Mesenchymal stem cell (in vitro differentiated cells and primary cell): ENCODE data around the gene RUNX1.

Experiments
- DNase-seq: peaks from one replicate; pipeline ENCODE4 v3.0.0-alpha.2; 2013
- H2AFZ ChIP-seq: one replicate; pipeline ENCODE4 v1.6.1; 2013; ENCODE audit warnings: low read depth, mild to moderate bottlenecking, control low read depth, inconsistent platforms, low read length, moderate library complexity
- H2AK5ac ChIP-seq: 2 replicates; pipeline ENCODE4 v1.6.1; 2013; ENCODE audit warnings: low read length, moderate library complexity, mild to moderate bottlenecking, inconsistent platforms; ENCODE audit not compliant: severe bottlenecking
- H2BK120ac ChIP-seq: one replicate; pipeline ENCODE4 v1.6.1; 2013; ENCODE audit warnings: low read depth, mild to moderate bottlenecking, inconsistent platforms, low read length, moderate library complexity
- H2BK12ac ChIP-seq, 2 experiments: one replicate each; pipeline ENCODE4 v1.6.1; 2013; ENCODE audit warnings: inconsistent platforms in 2 of 2, low read length in 2 of 2, mild to moderate bottlenecking in 2 of 2, moderate library complexity in 2 of 2, control low read depth in 1 of 2
- H2BK15ac ChIP-seq: one replicate; pipeline ENCODE4 v1.6.1; 2013; ENCODE audit warnings: mild to moderate bottlenecking, low read depth, inconsistent platforms; ENCODE audit not compliant: poor library complexity, severe bottlenecking
- H2BK5ac ChIP-seq: 2 replicates; pipeline ENCODE4 v1.6.1; 2013; ENCODE audit warnings: low read depth, mild to moderate bottlenecking, low read length, control low read depth, inconsistent platforms; ENCODE audit not compliant: poor library complexity, severe bottlenecking
- H3K14ac ChIP-seq, 2 experiments: one replicate each; pipeline ENCODE4 v1.6.1; 2013; ENCODE audit warnings: inconsistent platforms in 2 of 2, low read length in 2 of 2, control low read depth in 1 of 2, mild to moderate bottlenecking in 1 of 2, moderate library complexity in 1 of 2
- H3K18ac ChIP-seq, 2 experiments: one replicate each; pipeline ENCODE4 v1.6.1; 2013; ENCODE audit warnings: inconsistent platforms in 2 of 2, low read length in 2 of 2, control low read depth in 1 of 2, low read depth in 1 of 2, mild to moderate bottlenecking in 1 of 2
- H3K23ac ChIP-seq, 2 experiments: one replicate each; pipeline ENCODE4 v1.6.1; 2013; ENCODE audit warnings: inconsistent platforms in 2 of 2, low read length in 2 of 2, mild to moderate bottlenecking in 2 of 2, moderate library complexity in 2 of 2, control low read depth in 1 of 2
- H3K27ac ChIP-seq: 2 replicates; pipeline ENCODE4 v1.5.1; 2013; ENCODE audit warnings: mild to moderate bottlenecking, moderate library complexity, low read length, control low read depth, inconsistent platforms; ENCODE audit not compliant: poor library complexity, severe bottlenecking
- H3K27me3 ChIP-seq, 2 experiments: 2 replicates each; pipeline versions ENCODE4 v1.6.1 to v1.7.0; 2013; ENCODE audit warnings: low read length in 2 of 2, mild to moderate bottlenecking in 2 of 2, moderate library complexity in 2 of 2, control low read depth in 1 of 2, inconsistent platforms in 1 of 2; ENCODE audit not compliant: control insufficient read depth in 1 of 2, insufficient read depth in 1 of 2
- H3K36me3 ChIP-seq, 2 experiments: 2 replicates each; pipeline versions ENCODE4 v1.6.1 to v1.7.0; 2013; ENCODE audit warnings: low read length in 2 of 2, control low read depth in 1 of 2, inconsistent platforms in 1 of 2, low read depth in 1 of 2, mild to moderate bottlenecking in 1 of 2; ENCODE audit not compliant: insufficient read depth in 2 of 2, control insufficient read depth in 1 of 2
- H3K4ac ChIP-seq, 2 experiments: one replicate each; pipeline ENCODE4 v1.6.1; 2013; ENCODE audit warnings: inconsistent platforms in 2 of 2, low read length in 2 of 2, mild to moderate bottlenecking in 2 of 2, moderate library complexity in 2 of 2, control low read depth in 1 of 2, low read depth in 1 of 2
- H3K4me1 ChIP-seq: 2 replicates; pipeline ENCODE4 v1.6.1; 2013; ENCODE audit warnings: low read depth, low read length, control low read depth; ENCODE audit not compliant: control insufficient read depth, insufficient read depth
- H3K4me2 ChIP-seq: 2 replicates; pipeline ENCODE4 v1.6.1; 2013; ENCODE audit warnings: low read length, mild to moderate bottlenecking, inconsistent platforms; ENCODE audit not compliant: poor library complexity, severe bottlenecking
- H3K4me3 ChIP-seq, 2 experiments: 2 replicates each; pipeline versions ENCODE4 v1.5.1 to v1.7.0; 2013; ENCODE audit warnings: low read length in 2 of 2, mild to moderate bottlenecking in 2 of 2, control low read depth in 1 of 2, low read depth in 1 of 2; ENCODE audit not compliant: insufficient read depth in 1 of 2
- H3K79me1 ChIP-seq: replicated peaks from 2 replicates; pipeline ENCODE4 v1.6.1; 2013; ENCODE audit warnings: mild to moderate bottlenecking, control low read depth, low read length, inconsistent platforms; ENCODE audit not compliant: poor library complexity, severe bottlenecking
- H3K9ac ChIP-seq: 2 replicates; pipeline ENCODE4 v1.7.0; 2013; ENCODE audit warnings: mild to moderate bottlenecking, low read length, moderate library complexity
- H3K9me3 ChIP-seq: 2 replicates; pipeline ENCODE4 v1.7.0; 2013; ENCODE audit warnings: mild to moderate bottlenecking, low read length; ENCODE audit not compliant: control insufficient read depth
- H4K8ac ChIP-seq: one replicate; pipeline ENCODE4 v1.6.1; 2013; ENCODE audit warnings: inconsistent platforms, mild to moderate bottlenecking, low read length, moderate library complexity
- H4K91ac ChIP-seq: one replicate; pipeline ENCODE4 v1.6.1; 2013; ENCODE audit warnings: mild to moderate bottlenecking, low read length, inconsistent platforms
- WGBS: methylation state at CpG from one replicate; pipeline ENCODE4 v1.1.7; 2013; ENCODE audit warnings: mixed read lengths; 5-methylcytosine and 5-hydroxymethylcytosine counted together

RUNX1 gene

DNA sequence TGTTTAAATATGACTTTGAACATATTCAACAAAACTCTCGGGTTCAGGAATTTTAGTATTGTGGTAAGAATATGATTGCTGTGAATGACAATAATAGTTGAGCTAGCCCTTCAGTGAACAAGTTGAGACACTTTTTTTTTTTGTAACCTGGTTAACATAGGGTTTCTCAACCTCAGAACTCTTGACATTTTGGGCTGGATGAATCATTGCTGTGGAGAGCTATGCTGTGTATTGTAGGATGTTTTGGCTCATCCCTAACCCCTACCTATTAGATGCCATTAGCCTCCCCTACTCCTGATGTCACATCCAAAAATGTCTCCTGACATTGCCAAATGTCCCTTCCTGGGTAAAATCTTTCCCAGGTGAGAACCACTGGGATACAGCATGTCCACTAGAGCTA lies 113.7 kb downstream of the RUNX1 start:
- H3K4me3 ChIP-seq = no peak overlapping the region
- H2BK15ac ChIP-seq = no peak overlapping the region
- DNase-seq = peak; percentile 28
- peaks cover 6% of the 10 kb centered on the region for H3K4me1 ChIP-seq
- no peak overlapping the region for H2BK12ac ChIP-seq
- H3K14ac ChIP-seq = no peak overlapping the region
- no peak overlapping the region for H4K8ac ChIP-seq
- H3K36me3 ChIP-seq = no peaks in the 10 kb centered on the region
- H4K91ac ChIP-seq = no peak overlapping the region
- H2BK120ac ChIP-seq = no peak overlapping the region
- H3K4me2 ChIP-seq = no peak overlapping the region
- H3K23ac ChIP-seq = no peak overlapping the region
- H3K9ac ChIP-seq = no peak overlapping the region
- no peak overlapping the region for H2AFZ ChIP-seq
- H3K4ac ChIP-seq = no peak overlapping the region
- no peaks in the 10 kb centered on the region for H3K9me3 ChIP-seq
- no peaks in the 10 kb centered on the region for H3K27me3 ChIP-seq
- H3K18ac ChIP-seq = no peak overlapping the region
- no peaks in the 10 kb centered on the region for H3K79me1 ChIP-seq
- H2BK5ac ChIP-seq = no peak overlapping the region
- no peak overlapping the region for H3K27ac ChIP-seq
- no peak overlapping the region for H2AK5ac ChIP-seq
- WGBS = 100% methylated on average over 1 of the region's 1 CpG

GRCh38 chr21:34934350-34934749 lies 114.8 kb downstream of the RUNX1 start:
- 83% methylated on average over 2 of the region's 2 CpGs for WGBS
- H3K27ac ChIP-seq = no peak overlapping the region
- H2AFZ ChIP-seq = no peak overlapping the region

DNA sequence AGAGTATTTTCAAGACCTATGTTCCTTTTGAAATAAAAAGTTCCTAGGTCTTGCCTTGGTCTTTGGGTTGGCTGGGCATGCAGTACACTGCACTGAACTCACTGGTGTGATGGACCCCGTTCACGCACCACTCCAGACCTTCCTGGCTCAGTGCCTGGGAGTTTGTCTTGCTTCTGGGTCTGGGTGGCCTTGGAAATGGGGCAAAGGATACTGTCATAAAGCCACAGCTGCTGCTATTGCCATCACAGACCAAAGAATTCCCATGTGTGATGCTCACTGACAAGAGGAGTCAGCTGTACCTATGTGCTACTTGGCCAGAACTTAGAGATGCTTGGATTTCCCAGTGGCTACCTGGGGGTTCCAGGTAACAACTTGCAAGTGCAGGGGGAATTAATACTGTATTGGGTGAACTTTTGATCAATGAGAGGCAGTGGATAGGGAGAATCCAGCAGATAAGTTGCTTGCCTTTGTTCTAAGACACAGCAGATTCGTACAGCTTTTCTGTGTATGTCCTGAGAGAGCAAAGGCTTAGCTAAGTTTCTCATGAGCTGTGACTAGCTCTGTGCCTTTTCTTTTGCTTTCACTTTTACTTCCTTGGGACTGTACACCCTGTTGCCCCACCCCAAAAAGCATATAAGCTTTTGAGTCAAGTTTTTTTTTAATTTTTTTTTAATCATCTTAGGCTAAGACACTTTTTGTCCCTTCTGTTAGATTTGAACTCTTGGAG lies 115.3 kb downstream of the RUNX1 start:
- H2BK12ac ChIP-seq = no peak overlapping the region
- no peaks in the 10 kb centered on the region for H3K9me3 ChIP-seq
- no peak overlapping the region for H2AK5ac ChIP-seq
- no peak overlapping the region for H4K91ac ChIP-seq
- no peak overlapping the region for H3K4me2 ChIP-seq
- H3K4me3 ChIP-seq = no peak overlapping the region
- no peak overlapping the region for H2AFZ ChIP-seq
- no peak overlapping the region for H3K27ac ChIP-seq
- no peak overlapping the region for H3K4ac ChIP-seq
- H3K23ac ChIP-seq = no peak overlapping the region
- 97% methylated on average over 3 of the region's 3 CpGs for WGBS
- no peak for DNase-seq
- no peak overlapping the region for H4K8ac ChIP-seq
- H3K18ac ChIP-seq = no peak overlapping the region
- H3K27me3 ChIP-seq = no peaks in the 10 kb centered on the region
- H3K9ac ChIP-seq = no peak overlapping the region
- no peak overlapping the region for H2BK120ac ChIP-seq
- H2BK15ac ChIP-seq = no peak overlapping the region
- H3K4me1 ChIP-seq = peaks cover 7% of the 10 kb centered on the region
- H2BK5ac ChIP-seq = no peak overlapping the region
- no peak overlapping the region for H3K14ac ChIP-seq
- H3K79me1 ChIP-seq = peaks cover 2% of the 10 kb centered on the region
- H3K36me3 ChIP-seq = no peaks in the 10 kb centered on the region

More at GRCh38 chr21:34934350-34934749, 114.8 kb downstream of the RUNX1 start:
- Histone ChIP-seq H3K36me3 (no peaks in the 10 kb centered on the region), H3K18ac (no peak overlapping the region), H3K23ac (no peak overlapping the region), H2BK120ac (no peak overlapping the region), H2AK5ac (no peak overlapping the region), H3K4ac (no peak overlapping the region), H3K4me3 (no peak overlapping the region), H3K9ac (no peak overlapping the region), H3K14ac (no peak overlapping the region), H2BK5ac (no peak overlapping the region), H3K27me3 (no peaks in the 10 kb centered on the region), H4K8ac (no peak overlapping the region), H4K91ac (no peak overlapping the region), H3K4me1 (peaks cover 7% of the 10 kb centered on the region), H3K4me2 (no peak overlapping the region), H2BK15ac (no peak overlapping the region), H2BK12ac (peak overlapping the region in 1 of 2 experiments; percentile 30), H3K9me3 (no peaks in the 10 kb centered on the region), H3K79me1 (peaks cover 2% of the 10 kb centered on the region)
- no peak for DNase-seq

GRCh38 chr21:34932233-34932632 lies 116.9 kb downstream of the RUNX1 start:
- Histone ChIP-seq H3K4me2 (no peak overlapping the region), H3K23ac (no peak overlapping the region), H3K14ac (no peak overlapping the region), H3K18ac (no peak overlapping the region), H2BK15ac (no peak overlapping the region), H3K9ac (no peak overlapping the region), H3K9me3 (no peaks in the 10 kb centered on the region), H2BK120ac (no peak overlapping the region), H3K27ac (no peak overlapping the region), H2AK5ac (no peak overlapping the region), H3K4me1 (peaks cover 7% of the 10 kb centered on the region), H3K4me3 (no peak overlapping the region), H4K91ac (no peak overlapping the region), H3K36me3 (no peaks in the 10 kb centered on the region), H2BK5ac (no peak overlapping the region), H3K4ac (no peak overlapping the region), H3K79me1 (peaks cover 2% of the 10 kb centered on the region), H2AFZ (no peak overlapping the region), H4K8ac (no peak overlapping the region), H2BK12ac (no peak overlapping the region), H3K27me3 (no peaks in the 10 kb centered on the region)
- no CpG with 5 or more reads among the region's 2 CpGs for WGBS
- DNase-seq = no peak
